T-cell (primary cell): ENCODE data around the gene NOC2L. TPM values are rescaled to one million over a fixed set of nuclear protein-coding genes. Genes with fewer than 3 reads are reported as not detected.
A peak's percentile ranks its signal among the peaks of the same experiment; 100 is the strongest.

ENCODE experiments used
- ATAC-seq, 4 experiments: fragments of 200-7000 bp in 3 of 4; fragments of 150-1000 bp in 1 of 4; cut with Tn5 transposase; replicated peaks in 1 of 4; 1 replicate in 3 of 4; 2 replicates in 1 of 4; pipeline ENCODE4 v1.10.0; 2021; ENCODE audit warnings: moderate library complexity in 3 of 4, mild to moderate bottlenecking in 2 of 4, moderate number of reproducible peaks in 1 of 4
- CTCF ChIA-PET, 2 donors: fragments of 300-600 bp; sonication (Branson Sonifier 250); formaldehyde crosslinking; loops; one replicate each; lab custom pipeline; 2022; ENCODE audit warnings: antibody characterized with exemption in 2 of 2; lab: Charles Lee
- POLR2A ChIA-PET, 2 donors: fragments of 300-600 bp; sonication (Branson Sonifier 250); formaldehyde crosslinking; loops; one replicate each; lab custom pipeline; 2022; ENCODE audit warnings: antibody characterized with exemption in 2 of 2; lab: Charles Lee
- DNase-seq, 35 experiments: peaks; one replicate each; pipeline versions ENCODE4 v3.0.0 to v3.0.0-alpha.2; 2013 to 2023
- H3K27ac ChIP-seq: one replicate; pipeline ENCODE4 v1.5.1; 2013; ENCODE audit warnings: low read length
- H3K27me3 ChIP-seq, 2 experiments: replicated peaks in 1 of 2; 1 replicate in 1 of 2; 2 replicates in 1 of 2; pipeline versions ENCODE4 v1.6.1 to v1.7.0; 2013; ENCODE audit warnings: low read length in 1 of 2, mixed read lengths in 1 of 2; ENCODE audit not compliant: control insufficient read depth in 2 of 2, insufficient read depth in 2 of 2; ENCODE audit errors: extremely low read depth in 1 of 2
- H3K36me3 ChIP-seq, 2 donors: 1 replicate in 1 of 2; 2 replicates in 1 of 2; pipeline versions ENCODE4 v1.6.1 to v1.7.0; 2013; ENCODE audit warnings: low read length in 1 of 2; ENCODE audit not compliant: control insufficient read depth in 2 of 2, insufficient read depth in 1 of 2; ENCODE audit errors: extremely low read depth in 1 of 2
- H3K4me1 ChIP-seq, 2 experiments: 1 replicate in 1 of 2; 2 replicates in 1 of 2; pipeline versions ENCODE4 v1.6.1 to v1.7.0; 2013; ENCODE audit warnings: low read length in 2 of 2, mixed read lengths in 1 of 2; ENCODE audit not compliant: insufficient read depth in 2 of 2, control insufficient read depth in 1 of 2; ENCODE audit errors: extremely low read depth in 1 of 2
- H3K4me3 ChIP-seq, 2 donors: 1 replicate in 1 of 2; 2 replicates in 1 of 2; pipeline versions ENCODE4 v1.5.1 to v1.7.0; 2013; ENCODE audit warnings: mild to moderate bottlenecking in 2 of 2, low read length in 1 of 2, moderate library complexity in 1 of 2; ENCODE audit not compliant: control insufficient read depth in 1 of 2; ENCODE audit errors: extremely low read depth in 1 of 2
- H3K9me3 ChIP-seq: 2 replicates; pipeline ENCODE4 v1.7.0; 2013
- H3K27ac Mint-ChIP-seq, 2 donors: one replicate each; pipeline ENCODE4 v1.8.0; 2020 to 2021; ENCODE audit warnings: mild to moderate bottlenecking in 2 of 2, mixed read lengths in 2 of 2
- H3K27me3 Mint-ChIP-seq, 2 donors: one replicate each; pipeline ENCODE4 v1.8.0; 2021 to 2022; ENCODE audit warnings: mixed read lengths in 2 of 2
- H3K36me3 Mint-ChIP-seq: one replicate; pipeline ENCODE4 v1.8.0; 2021; ENCODE audit warnings: mixed read lengths
- H3K4me1 Mint-ChIP-seq, 3 donors: one replicate each; pipeline ENCODE4 v1.8.0; 2020 to 2022; ENCODE audit warnings: mixed read lengths in 3 of 3, mild to moderate bottlenecking in 1 of 3
- H3K4me3 Mint-ChIP-seq, 3 donors: one replicate each; pipeline ENCODE4 v1.8.0; 2020 to 2022; ENCODE audit warnings: mild to moderate bottlenecking in 3 of 3, mixed read lengths in 3 of 3, moderate library complexity in 3 of 3
- H3K9me3 Mint-ChIP-seq, 3 donors: one replicate each; pipeline ENCODE4 v1.8.0; 2020 to 2022; ENCODE audit warnings: mixed read lengths in 3 of 3
- WGBS: methylation state at CpG from one replicate; pipeline ENCODE4 v1.1.5; 2013; ENCODE audit warnings: missing lambda C conversion rate; ENCODE audit not compliant: insufficient coverage; 5-methylcytosine and 5-hydroxymethylcytosine counted together
- total RNA-seq, 35 experiments: library from RNA in 6 of 35; stranded (reverse) in 6 of 35; fragments of 120-200 nt in 1 of 35; gene quantifications; one replicate each; pipeline versions ENCODE4 v1.2.1 to v1.2.4 and lab custom pipeline; 2013 to 2026

Gene NOC2L
- total RNA-seq, 5 donors from 2014 or later (not counting 1 experiment from before 2014, with no cell fraction given): 58.7 to 92.2 (median 83.4) TPM

- Mint-ChIP-seq H3K9me3 (no peaks in the 10 kb centered on the region), H3K36me3 (peaks cover 14% of the 10 kb centered on the region), H3K27ac (no peak overlapping the region), H3K4me3 (peak overlapping the region; percentile 64 to 80 (median 66)), H3K4me1 (peaks cover 5 to 12% (median 9%) of the 10 kb centered on the region in 3 donors), H3K27me3 (peaks cover 15 to 31% of the 10 kb centered on the region in 2 donors)
- H3K36me3 ChIP-seq: peaks cover 6 to 8% of the 10 kb centered on the region in 2 donors
- DNase-seq: no peak
- under 1% methylated on average over 75 of the region's 98 CpGs for WGBS
- no peaks in the 10 kb centered on the region for H3K9me3 ChIP-seq
- H3K27ac ChIP-seq: no peak overlapping the region
- H3K4me1 ChIP-seq: peaks cover 11 to 32% of the 10 kb centered on the region in 2 experiments
- peaks cover 0 to 66% of the 10 kb centered on the region in 2 experiments for H3K27me3 ChIP-seq
- peak; percentile 13 to 31 (median 25) for ATAC-seq
- no peak overlapping the region for H3K4me3 ChIP-seq
- ChIA-PET POLR2A (no interaction called here), CTCF (no interaction called here)
These were observed 17.3 kb downstream of the NOC2L start for GRCh38 chr1:941588-942383.

DNA sequence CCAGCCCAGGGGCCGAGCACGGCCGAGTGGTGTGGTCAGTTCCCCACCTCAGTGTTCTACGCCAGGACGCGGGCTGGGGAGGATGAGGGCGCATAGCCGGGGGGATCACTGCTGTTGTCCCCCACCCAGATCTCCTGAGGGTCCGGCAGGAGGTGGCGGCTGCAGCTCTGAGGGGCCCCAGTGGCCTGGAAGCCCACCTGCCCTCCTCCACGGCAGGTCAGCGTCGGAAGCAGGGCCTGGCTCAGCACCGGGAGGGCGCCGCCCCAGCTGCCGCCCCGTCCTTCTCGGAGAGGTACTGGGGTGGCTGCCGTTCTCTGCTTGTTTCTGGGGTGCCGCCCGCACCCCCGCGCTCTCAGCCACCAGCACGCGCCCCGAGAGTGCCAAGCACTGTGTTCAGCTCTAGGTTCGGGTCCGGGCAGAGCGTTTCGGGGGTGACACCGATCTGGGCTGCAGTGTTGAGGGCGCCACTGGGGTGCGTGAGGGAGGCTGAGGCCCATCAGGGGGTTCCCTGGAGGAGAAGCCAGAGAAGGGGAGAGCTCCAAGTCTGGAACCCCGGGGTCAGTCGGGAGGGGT lies 18.0 kb downstream of the NOC2L start:
- ChIA-PET POLR2A (no interaction called here), CTCF (interaction anchor here in 1 of 2 donors (0.7 kb wide), 1 partner anchor 36 kb away, joined by 3 read pairs; no protein-coding TSS in a partner anchor)
- peaks cover 15 to 34% of the 10 kb centered on the region in 2 donors for H3K27me3 Mint-ChIP-seq
- Histone ChIP-seq H3K9me3 (no peaks in the 10 kb centered on the region), H3K27ac (no peak overlapping the region), H3K27me3 (peaks cover 0 to 72% of the 10 kb centered on the region in 2 experiments), H3K4me1 (peaks cover 11 to 32% of the 10 kb centered on the region in 2 experiments), H3K36me3 (peaks cover 6 to 8% of the 10 kb centered on the region in 2 donors), H3K4me3 (peak overlapping the region; percentile 16 to 64)
- H3K4me1 Mint-ChIP-seq: peaks cover 5 to 12% (median 9%) of the 10 kb centered on the region in 3 donors
- peaks cover 13% of the 10 kb centered on the region for H3K36me3 Mint-ChIP-seq
- DNase-seq (no peak), ATAC-seq (peak; percentile 5 to 13 (median 7))
- H3K9me3 Mint-ChIP-seq: no peaks in the 10 kb centered on the region
- H3K4me3 Mint-ChIP-seq: peak overlapping the region; percentile 64 to 80 (median 66)
- no peak overlapping the region for H3K27ac Mint-ChIP-seq
- 6% methylated on average over 36 of the region's 36 CpGs for WGBS

DNA sequence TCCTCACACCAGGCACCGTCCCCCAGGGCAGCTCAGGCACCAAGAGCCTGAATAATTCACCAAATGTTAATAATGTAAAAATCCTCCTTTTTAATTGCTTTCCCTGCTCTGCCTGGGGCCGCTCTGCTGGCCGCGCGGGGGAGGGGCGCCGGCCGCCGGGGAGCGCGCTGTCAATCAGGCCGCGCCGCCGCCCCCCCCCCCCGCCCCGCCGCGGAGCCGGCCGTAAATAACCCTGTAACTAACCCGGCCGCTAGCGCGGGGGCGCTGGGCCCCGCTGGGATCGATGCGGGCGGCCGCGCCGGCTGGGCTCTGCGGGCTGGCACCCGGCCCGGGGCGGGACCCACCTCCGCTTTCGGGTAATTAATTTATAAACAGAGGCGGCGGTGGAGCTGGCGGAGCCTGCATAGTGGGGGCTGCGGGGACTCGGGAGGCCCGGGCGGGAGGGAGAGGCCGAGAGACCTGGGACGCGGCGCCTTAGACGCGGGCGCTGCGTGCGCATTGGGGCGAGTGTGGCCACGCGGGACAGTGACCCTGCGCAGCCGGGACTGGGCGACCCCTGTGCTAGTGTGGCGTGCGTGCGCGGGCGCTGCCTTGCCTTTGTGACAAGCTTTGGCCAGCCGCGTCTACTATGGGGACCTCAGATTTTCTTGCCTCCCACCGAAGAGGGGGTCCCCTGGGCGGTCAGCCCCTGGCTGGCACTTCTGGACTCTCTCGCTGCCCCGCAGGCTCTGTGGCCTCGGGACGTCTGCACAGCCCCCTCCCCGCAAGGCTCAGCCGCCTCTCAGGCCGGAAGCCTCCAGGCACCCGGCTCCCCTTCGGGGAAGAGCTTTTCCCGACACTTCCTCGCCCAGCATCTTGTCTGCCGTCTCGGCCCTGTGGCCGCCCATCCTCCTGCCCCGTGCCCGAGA lies 18.7 kb downstream of the NOC2L start:
- under 1% methylated on average over 76 of the region's 86 CpGs for WGBS
- peak overlapping the region; percentile 53 to 80 (median 64) for H3K4me3 Mint-ChIP-seq
- Histone ChIP-seq H3K4me3 (peak overlapping the region; percentile 16 to 64), H3K27me3 (peaks cover 0 to 80% of the 10 kb centered on the region in 2 experiments), H3K9me3 (no peaks in the 10 kb centered on the region), H3K27ac (no peak overlapping the region), H3K4me1 (peaks cover 11 to 38% of the 10 kb centered on the region in 2 experiments), H3K36me3 (peaks cover 2 to 8% of the 10 kb centered on the region in 2 donors)
- CTCF ChIA-PET: interaction anchor here in 1 of 2 donors (0.7 kb wide), 1 partner anchor 35 kb away, joined by 3 read pairs; no protein-coding TSS in a partner anchor
- POLR2A ChIA-PET: no interaction called here
- no peaks in the 10 kb centered on the region for H3K9me3 Mint-ChIP-seq
- peak; percentile 21 to 38 (median 32) for ATAC-seq
- H3K36me3 Mint-ChIP-seq: peaks cover 6% of the 10 kb centered on the region
- H3K4me1 Mint-ChIP-seq: peaks cover 5 to 12% (median 9%) of the 10 kb centered on the region in 3 donors
- H3K27ac Mint-ChIP-seq: no peak overlapping the region
- peaks cover 17 to 38% of the 10 kb centered on the region in 2 donors for H3K27me3 Mint-ChIP-seq
- peak in 1 of 35 experiments; percentile 47 for DNase-seq

DNA sequence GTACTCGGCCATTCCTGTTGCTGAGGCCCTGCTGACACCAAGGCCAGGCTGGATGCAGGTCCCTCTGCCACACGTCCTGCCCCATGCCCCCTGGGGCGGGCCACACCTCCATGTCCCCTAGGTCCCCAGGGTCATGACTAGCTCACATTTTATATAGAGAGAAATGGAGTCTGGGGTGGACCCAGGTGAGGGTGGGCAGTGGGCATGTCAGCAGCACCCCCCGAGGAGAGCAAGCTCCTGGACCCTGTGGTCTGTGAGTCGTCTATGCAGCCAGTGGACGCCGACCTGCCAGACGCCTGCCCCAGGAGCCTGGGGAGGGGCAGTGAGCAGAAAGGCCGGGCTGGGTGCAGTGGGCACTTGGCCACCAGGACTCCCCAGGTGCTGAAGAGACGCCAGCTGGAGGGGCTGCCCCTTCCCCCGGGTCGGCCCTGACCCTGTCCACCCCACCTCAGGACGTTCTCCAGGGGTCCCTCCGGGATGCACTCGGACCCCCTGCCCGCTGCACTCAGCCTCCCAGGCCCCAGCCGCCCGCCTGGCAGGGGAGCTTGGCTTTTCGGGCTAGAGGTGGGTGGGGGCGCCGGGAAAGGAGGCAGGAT lies 19.4 kb downstream of the NOC2L start:
- Histone ChIP-seq H3K27me3 (peaks cover 0 to 84% of the 10 kb centered on the region in 2 experiments), H3K4me3 (no peak overlapping the region), H3K9me3 (no peaks in the 10 kb centered on the region), H3K4me1 (peaks cover 11 to 44% of the 10 kb centered on the region in 2 experiments), H3K27ac (no peak overlapping the region), H3K36me3 (peaks cover 0 to 8% of the 10 kb centered on the region in 2 donors)
- WGBS: 50% methylated on average over 10 of the region's 21 CpGs
- Mint-ChIP-seq H3K27ac (no peak overlapping the region), H3K27me3 (peaks cover 24 to 44% of the 10 kb centered on the region in 2 donors), H3K9me3 (no peaks in the 10 kb centered on the region), H3K4me3 (peak overlapping the region in 1 of 3 donors; percentile 9), H3K36me3 (no peaks in the 10 kb centered on the region), H3K4me1 (peaks cover 5 to 14% (median 13%) of the 10 kb centered on the region in 3 donors)
- POLR2A ChIA-PET: no interaction called here
- ATAC-seq (no peak), DNase-seq (no peak)
- CTCF ChIA-PET: no interaction called here

GRCh38 chr1:938711-939489 lies 20.2 kb downstream of the NOC2L start:
- Histone ChIP-seq H3K9me3 (no peaks in the 10 kb centered on the region), H3K4me3 (no peak overlapping the region), H3K27me3 (peaks cover 0 to 81% of the 10 kb centered on the region in 2 experiments), H3K4me1 (peaks cover 11 to 44% of the 10 kb centered on the region in 2 experiments), H3K36me3 (peaks cover 0 to under 1% of the 10 kb centered on the region in 2 donors), H3K27ac (no peak overlapping the region)
- no peak overlapping the region for H3K27ac Mint-ChIP-seq
- no peak for ATAC-seq
- H3K4me1 Mint-ChIP-seq: peaks cover 5 to 14% (median 13%) of the 10 kb centered on the region in 3 donors
- ChIA-PET POLR2A (no interaction called here), CTCF (no interaction called here)
- H3K36me3 Mint-ChIP-seq: no peaks in the 10 kb centered on the region
- WGBS: 82% methylated on average over 27 of the region's 30 CpGs
- H3K27me3 Mint-ChIP-seq: peaks cover 24 to 44% of the 10 kb centered on the region in 2 donors
- peak overlapping the region in 1 of 3 donors; percentile 13 for H3K4me3 Mint-ChIP-seq
- no peak for DNase-seq
- no peaks in the 10 kb centered on the region for H3K9me3 Mint-ChIP-seq
